GM21423 (cell line): ENCODE measurements around the gene SORCS2.

Source experiments
- ATAC-seq: cut with Tn5 transposase; IDR thresholded peaks from one replicate; pipeline ENCODE4 v1.9.1; 2021; ENCODE audit warnings: mild to moderate bottlenecking, moderate library complexity; ENCODE audit not compliant: unreplicated experiment

SORCS2 gene

GRCh38 chr4:7366180-7366945 lies 174.0 kb downstream of the SORCS2 start:
- no peak for ATAC-seq

DNA sequence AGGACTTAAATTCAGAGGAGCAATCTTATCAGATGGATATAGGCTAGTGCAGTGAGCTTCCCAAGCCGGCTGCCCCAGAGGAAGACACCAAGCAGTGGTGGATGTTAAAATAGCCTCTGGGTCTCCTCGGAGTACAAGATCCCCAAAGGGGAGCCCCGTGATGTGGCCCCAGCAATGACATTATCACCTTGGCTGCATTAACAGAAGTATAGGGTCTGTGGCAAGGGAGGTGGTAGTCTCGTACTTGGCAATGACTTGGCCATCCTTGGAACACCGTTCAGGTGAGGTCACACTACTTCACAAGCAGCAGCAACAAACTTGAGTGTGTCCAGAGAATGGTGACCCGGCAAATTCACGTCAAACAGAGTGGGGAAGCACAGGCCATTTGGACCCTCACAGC lies 174.6 kb downstream of the SORCS2 start:
- no peak for ATAC-seq

- no peak for ATAC-seq
These were observed 175.1 kb downstream of the SORCS2 start for GRCh38 chr4:7367406-7367805.

- no peak for ATAC-seq
These were observed 175.5 kb downstream of the SORCS2 start for GRCh38 chr4:7367864-7368277.

DNA sequence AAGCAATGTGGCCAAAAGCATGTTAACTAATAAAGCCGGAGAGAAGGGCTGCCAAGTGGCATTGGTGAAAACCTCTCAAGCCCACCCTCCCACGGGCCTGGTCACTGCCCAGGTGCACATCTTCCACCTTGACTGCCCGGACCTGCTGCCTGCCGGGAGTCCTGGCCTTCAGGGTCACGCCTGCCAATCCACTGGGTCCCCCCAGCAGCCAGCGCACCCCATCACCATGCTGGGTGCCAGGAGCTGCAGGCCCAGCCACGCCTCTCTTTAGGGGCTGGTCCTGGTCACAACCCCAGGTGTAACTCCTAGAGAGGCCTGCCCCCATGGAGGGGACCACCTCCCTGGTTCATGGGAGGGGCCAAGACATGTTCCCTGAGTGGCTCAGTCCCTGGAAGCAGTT lies 176.0 kb downstream of the SORCS2 start:
- ATAC-seq, result no peak

GRCh38 chr4:7369511-7369910 lies 177.2 kb downstream of the SORCS2 start:
- ATAC-seq, result no peak

DNA sequence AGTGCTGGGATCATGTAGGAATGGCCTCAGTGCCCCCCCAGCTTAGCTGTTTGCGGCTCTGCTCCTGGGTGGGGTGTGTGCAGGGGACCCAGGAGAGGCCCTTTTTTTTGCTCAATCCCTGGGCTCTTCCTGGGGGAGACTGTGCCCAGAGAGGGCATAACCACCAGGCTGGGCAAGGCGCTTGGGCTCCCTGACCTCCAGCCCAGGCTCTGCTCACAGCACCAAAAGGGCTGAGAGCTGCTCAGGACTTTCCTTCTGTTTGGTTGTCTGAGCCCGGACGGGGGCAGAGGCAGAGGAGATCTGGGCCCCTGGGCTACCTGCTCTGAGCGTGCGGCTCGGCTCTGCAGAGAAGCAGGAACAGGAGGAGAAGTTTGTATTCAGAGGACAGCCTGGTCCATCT lies 177.7 kb downstream of the SORCS2 start:
- no peak for ATAC-seq

- no peak for ATAC-seq
These were observed 179.0 kb downstream of the SORCS2 start for GRCh38 chr4:7371210-7371941.

DNA sequence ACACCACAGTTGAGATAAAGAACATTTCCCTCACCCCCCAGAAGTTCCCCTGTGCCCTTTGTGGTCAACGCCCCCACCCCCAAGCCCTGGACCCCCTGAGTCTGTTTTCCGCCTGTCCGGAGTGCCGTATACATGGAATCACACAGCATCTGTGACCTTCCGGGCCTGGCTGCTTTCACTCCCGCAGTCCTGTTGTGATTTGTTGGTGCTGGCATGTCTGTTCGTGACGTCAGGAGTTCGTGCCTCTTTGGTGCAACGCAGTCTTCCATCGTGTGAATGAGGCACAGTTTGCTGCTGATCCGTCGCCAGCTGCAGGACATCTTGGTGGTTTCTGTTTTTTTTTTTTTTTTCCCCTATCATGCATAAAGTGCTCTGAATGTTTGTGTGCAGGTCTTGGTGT lies 180.3 kb downstream of the SORCS2 start:
- no peak for ATAC-seq

DNA sequence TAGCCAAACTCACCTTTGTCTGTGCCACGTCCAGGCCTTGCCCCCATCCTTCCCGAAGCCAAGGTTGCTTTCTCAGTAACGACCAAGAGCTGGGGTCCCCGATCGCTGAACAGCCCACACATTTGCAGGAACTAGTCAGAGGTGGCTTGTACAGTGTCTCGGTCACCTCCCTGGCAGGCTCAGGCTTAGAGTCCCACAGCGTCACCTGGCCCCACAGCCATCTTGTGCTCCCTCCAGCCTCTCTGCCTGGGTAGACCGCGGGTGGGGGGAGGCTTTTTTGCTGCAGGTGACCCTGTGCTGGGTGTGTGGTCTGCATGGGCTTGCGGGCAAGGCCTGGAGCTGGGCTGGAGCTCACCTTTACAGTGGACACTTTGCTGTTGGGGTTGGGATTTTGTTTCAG lies 182.2 kb downstream of the SORCS2 start:
- no peak for ATAC-seq

- ATAC-seq, result no peak
These were observed 183.1 kb downstream of the SORCS2 start for GRCh38 chr4:7375427-7375826.

- ATAC-seq, result no peak
These were observed 185.0 kb downstream of the SORCS2 start for GRCh38 chr4:7377223-7377865.

DNA sequence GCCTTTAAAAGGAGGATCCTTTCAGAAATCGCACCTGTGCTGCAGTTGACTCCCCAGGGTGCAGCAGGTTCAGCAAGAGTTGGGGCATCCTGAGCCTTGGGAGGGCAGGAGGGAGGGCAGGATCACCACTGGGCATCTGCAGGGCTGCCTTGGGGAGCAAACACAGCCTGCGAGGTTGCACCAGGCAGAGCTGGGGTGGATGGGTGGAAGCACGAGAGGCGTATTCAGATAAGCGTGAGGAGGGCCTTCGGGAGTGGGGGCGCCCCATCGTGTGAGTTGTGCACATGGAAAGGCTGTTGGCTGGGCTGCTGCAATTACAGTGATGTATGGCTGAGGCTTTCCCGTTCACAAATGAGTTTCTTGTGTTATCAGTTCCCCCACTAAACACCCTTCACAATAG lies 186.8 kb downstream of the SORCS2 start:
- no peak for ATAC-seq

- no peak for ATAC-seq
These were observed 187.4 kb downstream of the SORCS2 start for GRCh38 chr4:7379719-7380118.

GRCh38 chr4:7381221-7381889 lies 189.0 kb downstream of the SORCS2 start:
- ATAC-seq, result no peak

DNA sequence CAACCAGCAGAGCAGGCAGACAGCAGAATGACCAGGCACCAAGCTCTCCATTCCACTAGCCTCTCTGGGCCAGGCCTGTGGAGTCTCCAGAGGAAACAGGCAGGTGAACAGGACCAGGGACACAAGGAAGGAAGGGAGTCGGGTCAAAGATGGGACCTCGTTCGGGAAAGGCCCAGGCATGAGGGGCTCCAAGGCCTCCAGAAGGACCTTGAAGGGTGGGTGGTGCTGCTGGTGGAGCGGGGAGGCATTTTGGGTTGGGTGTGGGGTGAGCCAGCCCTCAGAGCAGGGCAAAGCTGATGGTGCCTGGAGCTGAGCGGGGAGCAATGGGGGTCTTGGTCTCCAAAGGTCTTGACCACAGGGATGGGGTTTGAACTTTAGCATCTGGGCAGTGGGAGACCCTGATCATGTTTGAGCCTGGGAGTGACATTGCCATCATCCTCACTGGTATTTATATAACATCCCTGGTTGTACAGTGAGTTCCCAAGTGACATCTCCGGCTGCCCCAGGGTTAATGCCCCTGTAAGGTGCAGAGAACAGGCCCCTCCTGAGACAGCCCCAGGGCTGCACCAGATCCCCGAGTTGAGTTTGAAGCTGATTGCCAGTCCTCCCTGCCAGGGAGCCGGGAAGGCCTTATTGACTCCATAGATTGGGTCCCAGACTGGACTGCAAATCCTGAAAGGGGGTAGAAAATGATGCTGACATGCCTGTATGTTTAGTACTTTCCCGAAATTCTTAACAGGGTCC lies 189.7 kb downstream of the SORCS2 start:
- ATAC-seq, result no peak

DNA sequence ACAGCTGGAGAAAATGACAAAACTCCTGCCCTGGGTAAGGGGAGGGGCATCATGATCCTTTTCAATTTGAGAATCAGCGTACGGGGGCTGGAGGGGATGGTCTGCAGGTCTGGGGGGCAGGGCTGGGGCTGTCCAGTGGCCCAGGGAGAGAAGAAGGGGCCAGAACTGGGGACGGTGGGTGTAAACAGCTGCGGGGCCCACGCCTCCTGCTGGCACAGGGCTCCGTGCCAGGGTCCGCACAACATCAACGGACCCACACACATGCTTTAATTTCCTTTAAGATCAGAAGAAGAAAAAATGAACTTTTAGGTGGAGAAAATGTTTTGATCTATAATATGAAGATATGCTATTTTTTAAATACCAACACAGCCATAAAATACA lies 190.3 kb downstream of the SORCS2 start:
- ATAC-seq, result no peak

GRCh38 chr4:7383266-7383665 lies 190.9 kb downstream of the SORCS2 start:
- no peak for ATAC-seq

DNA sequence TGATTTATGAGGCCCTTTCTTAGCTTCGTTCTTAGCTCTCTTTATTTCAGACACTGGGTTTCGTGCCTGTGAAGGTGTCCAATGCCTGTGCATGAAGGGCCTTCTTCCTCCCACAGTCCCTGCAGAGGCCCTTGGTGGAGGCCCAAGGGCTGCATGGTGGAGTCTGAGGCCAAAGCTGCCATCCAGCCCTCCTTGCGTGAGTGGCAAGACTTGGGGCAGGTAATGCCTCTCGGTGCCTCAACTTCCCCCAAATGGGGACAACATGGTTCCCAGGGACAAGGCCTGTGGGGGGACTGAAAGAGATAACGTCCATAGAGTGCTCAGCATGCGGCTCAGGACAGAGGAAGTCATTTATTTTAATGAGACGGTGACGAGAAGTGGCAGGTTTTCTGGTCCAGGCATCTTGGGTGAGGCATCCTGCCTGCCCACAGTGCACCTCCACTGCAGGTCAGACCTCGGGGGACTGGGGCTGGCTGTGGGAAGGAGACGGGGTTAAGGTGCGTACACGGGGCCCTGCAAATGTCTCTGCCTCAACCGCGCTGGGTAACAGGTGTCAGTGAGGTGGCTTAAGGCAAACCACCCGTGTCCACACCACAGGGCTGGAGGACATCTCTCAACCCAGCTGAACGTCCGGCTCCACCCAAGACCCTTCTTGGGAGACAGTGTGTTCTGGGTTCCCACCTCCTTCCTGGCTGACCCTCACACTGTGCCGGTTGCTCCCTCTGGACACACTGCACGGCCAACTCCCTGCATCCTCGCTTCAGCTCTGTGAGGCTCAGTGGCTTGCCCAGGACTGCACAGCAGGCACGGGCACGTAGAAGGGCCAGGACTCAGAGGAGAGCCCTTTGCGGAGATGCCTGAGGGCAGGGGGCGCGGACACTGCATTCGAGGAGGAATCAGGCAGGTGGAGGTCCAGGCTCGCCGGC lies 191.9 kb downstream of the SORCS2 start:
- ATAC-seq, result no peak
